AG04450 (cell line): ENCODE data around the gene KIF5A. TPM values are rescaled to one million over a fixed set of nuclear protein-coding genes. Genes with fewer than 3 reads are reported as not detected.
A peak's percentile ranks its signal among the peaks of the same experiment; 100 is the strongest.

Experiments used
- CTCF ChIA-PET: fragments of 300-600, 350-600 bp; formaldehyde crosslinking; extraction: SDS; loops from one replicate; lab custom pipeline; 2022; ENCODE audit warnings: antibody characterized with exemption, inconsistent platforms; lab: Charles Lee
- POLR2A ChIA-PET: fragments of 350-600 bp; formaldehyde crosslinking; extraction: SDS; loops from one replicate; lab custom pipeline; 2021; ENCODE audit warnings: antibody characterized with exemption, inconsistent platforms; lab: Yijun Ruan, JAX
- DNase-seq: peaks from one replicate; pipeline ENCODE4 v3.0.0-alpha.2; 2011; ENCODE audit warnings: low read depth, low spot score
- H3K27ac ChIP-seq: one replicate; pipeline ENCODE4 v1.5.1; 2012; ENCODE audit warnings: low read depth, low read length, control low read depth
- H3K27me3 ChIP-seq: one replicate; pipeline ENCODE4 v1.6.0; 2012; ENCODE audit warnings: low read length; ENCODE audit not compliant: control insufficient read depth, insufficient read depth
- H3K4me3 ChIP-seq: 2 replicates; pipeline ENCODE4 v1.5.1; 2011; ENCODE audit warnings: mild to moderate bottlenecking, low read depth, low read length, control low read depth
- H3K9me3 ChIP-seq: 2 replicates; pipeline ENCODE4 v1.5.1; 2012; ENCODE audit warnings: low read length; ENCODE audit not compliant: control insufficient read depth, insufficient read depth
- polyA plus RNA-seq: library from polyadenylated mRNA; depleted of rRNA; stranded (reverse); fragments of >200 nt; gene quantifications from 2 replicates; pipeline ENCODE4 v1.2.3, GENCODE V29; 2011
- TF ChIP-seq, protein P1 (sequence below): IDR thresholded peaks from 2 replicates; pipeline ENCODE4 v1.5.1; 2011; ENCODE audit warnings: low read depth, low read length, control low read depth, inconsistent platforms

Gene KIF5A
- polyA plus RNA-seq, 1 experiment: 0.45 TPM

DNA sequence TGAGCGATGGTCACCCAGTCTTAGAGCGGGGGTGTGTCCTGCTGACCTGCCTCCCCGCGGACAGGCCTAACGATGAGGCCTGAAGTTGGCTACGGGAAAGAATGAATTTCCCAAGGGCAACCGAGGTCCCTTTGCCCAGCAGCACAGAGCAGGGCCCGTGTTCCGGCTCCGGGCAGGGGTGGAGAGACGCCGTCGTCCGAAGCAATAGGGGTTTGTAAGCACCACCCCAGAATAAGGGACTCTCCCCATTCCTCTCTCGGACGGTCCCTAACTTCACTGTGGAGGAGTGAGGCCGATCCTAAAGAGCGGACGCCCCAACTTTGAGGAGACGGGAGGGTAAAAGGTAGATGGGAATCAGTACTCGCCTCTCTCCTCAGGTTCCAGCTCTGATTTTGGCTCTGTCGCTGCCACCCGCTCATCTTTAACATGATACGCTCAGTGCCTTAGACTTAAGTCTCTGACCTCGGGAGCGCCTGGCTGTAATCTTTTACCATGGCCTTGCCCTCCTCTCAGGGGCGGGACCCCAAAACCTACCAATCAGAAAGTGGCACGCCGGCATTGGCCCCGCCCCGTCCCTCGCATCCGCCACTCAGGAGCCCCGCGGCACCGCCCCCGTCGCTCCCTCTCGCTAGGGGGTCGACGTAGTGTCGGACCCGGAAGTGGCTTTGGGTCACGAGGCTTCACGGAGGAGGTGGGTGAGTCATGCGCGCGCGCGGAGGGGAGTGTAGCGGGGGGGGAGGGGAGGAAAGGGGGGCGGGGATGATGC is 29.6 kb upstream of the KIF5A start, which contains the start of gene DDIT3:
Gene DDIT3 (minus strand): TSS at position 462 of the 766 bp plus-strand sequence. CDS start 3,108 bp downstream, outside the sequence.
- ChIA-PET CTCF (interaction anchor here (1.1 kb wide), 1 partner anchor 62 kb away, joined by 5 read pairs; no protein-coding TSS in a partner anchor), POLR2A (interaction anchor here (0.6 to 1.5 kb wide), 8 partner anchors 17 to 1357 kb away, joined by 3 to 10 read pairs (median 4); partner anchors contain the start of genes ARHGEF25 and DCTN2)
- Histone ChIP-seq H3K27me3 (no peaks in the 10 kb centered on the region), H3K9me3 (peaks cover 5% of the 10 kb centered on the region; the same call in 1 of the 2 replicates), H3K27ac (peak within 1 kb of the TSS; percentile 98), H3K4me3 (peak within 1 kb of the TSS; percentile 100)
- TF ChIP-seq, protein P1, sequence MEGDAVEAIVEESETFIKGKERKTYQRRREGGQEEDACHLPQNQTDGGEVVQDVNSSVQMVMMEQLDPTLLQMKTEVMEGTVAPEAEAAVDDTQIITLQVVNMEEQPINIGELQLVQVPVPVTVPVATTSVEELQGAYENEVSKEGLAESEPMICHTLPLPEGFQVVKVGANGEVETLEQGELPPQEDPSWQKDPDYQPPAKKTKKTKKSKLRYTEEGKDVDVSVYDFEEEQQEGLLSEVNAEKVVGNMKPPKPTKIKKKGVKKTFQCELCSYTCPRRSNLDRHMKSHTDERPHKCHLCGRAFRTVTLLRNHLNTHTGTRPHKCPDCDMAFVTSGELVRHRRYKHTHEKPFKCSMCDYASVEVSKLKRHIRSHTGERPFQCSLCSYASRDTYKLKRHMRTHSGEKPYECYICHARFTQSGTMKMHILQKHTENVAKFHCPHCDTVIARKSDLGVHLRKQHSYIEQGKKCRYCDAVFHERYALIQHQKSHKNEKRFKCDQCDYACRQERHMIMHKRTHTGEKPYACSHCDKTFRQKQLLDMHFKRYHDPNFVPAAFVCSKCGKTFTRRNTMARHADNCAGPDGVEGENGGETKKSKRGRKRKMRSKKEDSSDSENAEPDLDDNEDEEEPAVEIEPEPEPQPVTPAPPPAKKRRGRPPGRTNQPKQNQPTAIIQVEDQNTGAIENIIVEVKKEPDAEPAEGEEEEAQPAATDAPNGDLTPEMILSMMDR: no peak
- DNase-seq: peak; percentile 98

DNA sequence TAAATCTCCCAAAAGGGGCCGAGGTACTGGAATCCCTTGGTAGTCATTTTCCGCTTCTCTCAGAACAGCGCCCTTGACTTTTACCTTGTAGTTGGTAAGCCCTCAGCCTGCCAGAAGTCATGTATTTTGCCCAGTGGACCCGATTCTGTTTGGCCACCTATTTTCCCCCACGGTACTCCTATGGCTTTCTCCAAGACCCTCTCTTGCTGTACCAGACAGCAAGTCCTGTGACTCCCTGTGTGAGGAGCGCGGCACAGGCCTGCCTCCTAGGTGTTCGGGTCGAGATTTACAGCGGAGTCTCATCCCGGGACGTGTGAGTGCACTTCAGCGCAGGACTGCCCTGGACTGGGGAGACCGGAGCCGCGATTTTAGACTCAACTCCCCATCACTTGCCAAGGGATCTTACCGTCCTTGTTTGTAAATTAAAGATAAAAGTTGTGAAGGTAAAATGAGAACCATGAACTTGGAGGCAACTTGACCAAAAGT is 28.3 kb upstream of the KIF5A start:
- TF ChIP-seq, protein P1: no peak
- no peaks in the 10 kb centered on the region for H3K27me3 ChIP-seq
- CTCF ChIA-PET: interaction anchor here (0.7 kb wide), 1 partner anchor 80 kb away, joined by 6 read pairs; no protein-coding TSS in a partner anchor
- peaks cover 5% of the 10 kb centered on the region; the same call in 1 of the 2 replicates for H3K9me3 ChIP-seq
- H3K27ac ChIP-seq: peak overlapping the region; percentile 98
- DNase-seq: no peak
- H3K4me3 ChIP-seq: peak overlapping the region; percentile 13; the same call in 1 of the 2 replicates
- POLR2A ChIA-PET: no interaction called here

DNA sequence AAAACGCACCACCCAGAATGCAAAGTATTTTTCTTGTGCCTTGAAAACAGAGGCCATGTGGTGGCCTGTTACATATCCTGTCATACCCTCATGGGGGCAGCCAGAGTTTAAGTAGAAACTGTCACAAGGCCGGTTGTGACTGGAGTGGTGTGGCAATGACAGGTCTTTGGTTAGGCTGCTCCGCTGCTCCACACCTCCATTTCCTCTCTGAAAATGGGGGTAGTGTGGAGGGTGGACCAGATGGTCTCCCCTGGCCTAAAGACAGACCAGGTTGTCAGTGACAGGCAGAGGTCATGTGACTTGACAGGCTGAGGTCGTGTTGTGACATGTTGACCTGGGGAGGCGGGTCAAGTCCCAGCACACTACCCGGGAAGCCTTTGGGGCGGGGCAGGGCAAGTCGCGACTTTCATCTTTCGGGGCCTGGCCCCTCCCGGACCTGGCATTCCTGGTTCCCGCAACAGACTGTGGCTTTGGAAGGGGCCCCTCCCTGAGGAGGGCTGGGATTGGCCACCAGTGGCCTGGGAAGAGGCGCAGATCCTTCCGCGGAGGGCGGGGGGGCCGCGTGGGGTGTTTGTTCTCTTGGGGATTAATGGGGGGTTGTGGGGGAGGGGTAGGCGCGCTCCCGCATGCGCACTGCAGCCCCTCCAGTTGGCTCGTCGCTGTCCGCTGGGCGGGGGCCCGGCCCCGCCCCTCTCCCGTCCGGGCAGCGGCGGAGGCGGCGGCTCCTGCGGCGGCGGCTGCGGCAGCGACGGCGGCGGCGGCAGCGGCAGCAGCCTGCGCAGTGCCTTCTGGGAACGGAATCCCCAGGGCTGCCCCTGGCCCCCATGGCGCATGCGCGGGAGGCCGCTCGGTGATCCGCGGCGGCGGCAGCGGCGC is 27.6 kb upstream of the KIF5A start, which contains the start of gene MBD6:
Gene MBD6 (plus strand): TSS at position 814 of the 876 bp plus-strand sequence. CDS start 1,480 bp downstream, outside the sequence.
- H3K27me3 ChIP-seq: no peaks in the 10 kb centered on the region
- TF ChIP-seq, protein P1: no peak
- DNase-seq: peak; percentile 89
- POLR2A ChIA-PET: no interaction called here
- peaks cover 5% of the 10 kb centered on the region; the same call in 1 of the 2 replicates for H3K9me3 ChIP-seq
- CTCF ChIA-PET: no interaction called here
- peak within 1 kb of the TSS; percentile 98 for H3K27ac ChIP-seq
- H3K4me3 ChIP-seq: peak within 1 kb of the TSS; percentile 93

DNA sequence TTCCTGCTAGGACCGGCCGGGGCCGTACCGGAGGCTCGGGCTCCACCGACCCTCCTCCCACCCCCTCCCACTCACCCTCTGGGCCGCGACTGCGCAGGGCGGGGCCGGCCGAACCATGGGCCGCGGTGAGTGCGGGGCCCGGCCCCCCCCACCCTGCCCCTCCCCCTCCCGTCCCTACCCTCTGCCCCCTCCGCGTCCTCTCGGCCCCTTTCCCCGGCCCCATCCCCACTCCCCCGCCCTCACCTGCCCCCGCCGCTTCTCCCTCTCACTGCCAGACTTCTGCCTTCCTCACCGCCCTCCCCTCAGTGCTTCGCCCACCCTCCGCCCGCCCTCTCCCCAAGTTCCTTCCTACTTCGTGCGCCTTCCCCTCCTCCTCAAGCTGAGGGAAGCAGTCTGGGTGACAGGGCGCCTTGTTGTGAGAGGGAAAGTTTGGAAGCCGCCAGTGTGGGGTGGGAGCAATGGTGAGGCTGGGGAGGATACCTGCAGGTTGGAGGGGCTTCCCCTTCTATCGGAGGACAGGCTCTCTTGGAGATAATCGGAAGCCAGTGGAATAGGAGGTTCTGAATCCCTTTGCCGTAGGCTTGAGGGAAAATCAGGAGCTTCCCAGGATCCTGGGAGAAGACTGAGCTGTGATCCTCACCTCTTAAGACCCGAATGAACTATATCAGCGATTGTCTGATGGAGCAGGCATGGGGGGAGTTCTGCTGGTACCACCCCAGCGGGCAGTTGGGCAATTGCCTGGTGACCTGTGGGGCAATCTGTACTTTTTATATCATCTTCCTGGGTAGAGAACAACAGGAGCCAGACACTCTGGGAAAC is 26.7 kb upstream of the KIF5A start:
- Histone ChIP-seq H3K9me3 (peaks cover 5% of the 10 kb centered on the region; the same call in 1 of the 2 replicates), H3K27me3 (no peaks in the 10 kb centered on the region), H3K4me3 (peak overlapping the region; percentile 93), H3K27ac (peak overlapping the region; percentile 78)
- ChIA-PET CTCF (no interaction called here), POLR2A (interaction anchor here (1.2 to 1.4 kb wide), 2 partner anchors 9 to 11 kb away, joined by 3 to 8 read pairs; no protein-coding TSS in a partner anchor)
- TF ChIP-seq, protein P1: no peak
- DNase-seq: no peak
